ENCODE results near the gene IGFBP4.
A peak's percentile ranks its signal among the peaks of the same experiment; 100 is the strongest.

IGFBP4 gene

DNA sequence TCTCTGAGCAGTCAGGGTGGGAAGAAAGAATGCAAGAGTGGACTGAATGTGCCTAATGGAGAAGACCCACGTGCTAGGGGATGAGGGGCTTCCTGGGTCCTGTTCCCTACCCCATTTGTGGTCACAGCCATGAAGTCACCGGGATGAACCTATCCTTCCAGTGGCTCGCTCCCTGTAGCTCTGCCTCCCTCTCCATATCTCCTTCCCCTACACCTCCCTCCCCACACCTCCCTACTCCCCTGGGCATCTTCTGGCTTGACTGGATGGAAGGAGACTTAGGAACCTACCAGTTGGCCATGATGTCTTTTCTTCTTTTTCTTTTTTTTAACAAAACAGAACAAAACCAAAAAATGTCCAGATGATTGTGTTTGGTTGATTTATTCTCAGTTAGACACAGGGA is 14.1 kb downstream of the IGFBP4 start:
- DNase-seq = no peak

- DNase-seq = peak; percentile 74
These were observed 14.9 kb downstream of the IGFBP4 start for GRCh38 chr17:40457964-40458791.

DNA sequence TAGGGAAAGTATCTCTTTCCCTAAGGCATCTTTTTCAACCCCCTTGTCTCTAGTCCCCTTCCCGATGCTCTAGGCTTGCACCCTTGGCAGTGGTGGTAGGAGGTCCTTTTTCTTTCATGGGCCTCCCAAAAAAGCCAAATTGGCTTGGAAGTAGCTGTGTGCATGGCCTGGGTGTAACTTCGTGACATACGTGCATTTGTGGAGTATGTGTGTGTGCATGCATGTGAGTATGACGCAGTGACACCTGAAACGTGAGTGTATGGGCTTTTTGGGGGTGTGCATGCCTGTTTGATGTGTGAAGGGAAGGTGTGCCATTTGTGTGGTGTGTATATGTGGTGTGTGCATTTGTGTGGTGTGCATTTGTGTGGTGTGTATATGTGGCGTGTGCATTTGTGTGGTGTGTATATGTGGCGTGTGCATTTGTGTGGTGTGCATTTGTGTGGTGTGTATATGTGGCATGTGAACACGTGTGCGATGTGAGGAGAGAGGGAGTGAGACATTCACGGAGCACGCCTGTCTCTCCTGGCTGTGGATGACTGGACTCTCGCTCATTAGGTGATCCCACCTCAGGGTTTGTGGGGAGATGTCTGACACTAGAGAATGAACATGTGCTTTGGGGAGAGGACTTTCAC is 15.7 kb downstream of the IGFBP4 start:
- no peak for DNase-seq

GRCh38 chr17:40459636-40460603 is 16.7 kb downstream of the IGFBP4 start:
- no peak for DNase-seq

DNA sequence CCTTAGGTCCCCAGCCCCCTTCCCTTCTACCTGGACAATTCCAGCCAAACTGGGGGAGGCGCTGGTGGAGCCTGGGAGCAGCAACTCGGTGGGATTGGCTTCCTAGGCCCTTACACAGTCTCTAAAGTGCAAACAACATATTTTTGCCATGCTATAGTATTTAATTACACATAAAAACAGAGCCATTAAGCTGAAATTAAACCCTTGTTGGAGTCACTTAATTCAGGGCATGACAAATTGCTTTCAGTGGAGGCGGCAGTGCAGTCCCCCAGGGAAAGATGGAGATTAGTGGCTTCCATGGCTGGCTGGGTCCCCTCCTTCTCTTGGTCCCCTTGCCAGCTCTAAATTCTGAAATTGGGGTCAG is 17.3 kb downstream of the IGFBP4 start:
- no peak for DNase-seq

DNA sequence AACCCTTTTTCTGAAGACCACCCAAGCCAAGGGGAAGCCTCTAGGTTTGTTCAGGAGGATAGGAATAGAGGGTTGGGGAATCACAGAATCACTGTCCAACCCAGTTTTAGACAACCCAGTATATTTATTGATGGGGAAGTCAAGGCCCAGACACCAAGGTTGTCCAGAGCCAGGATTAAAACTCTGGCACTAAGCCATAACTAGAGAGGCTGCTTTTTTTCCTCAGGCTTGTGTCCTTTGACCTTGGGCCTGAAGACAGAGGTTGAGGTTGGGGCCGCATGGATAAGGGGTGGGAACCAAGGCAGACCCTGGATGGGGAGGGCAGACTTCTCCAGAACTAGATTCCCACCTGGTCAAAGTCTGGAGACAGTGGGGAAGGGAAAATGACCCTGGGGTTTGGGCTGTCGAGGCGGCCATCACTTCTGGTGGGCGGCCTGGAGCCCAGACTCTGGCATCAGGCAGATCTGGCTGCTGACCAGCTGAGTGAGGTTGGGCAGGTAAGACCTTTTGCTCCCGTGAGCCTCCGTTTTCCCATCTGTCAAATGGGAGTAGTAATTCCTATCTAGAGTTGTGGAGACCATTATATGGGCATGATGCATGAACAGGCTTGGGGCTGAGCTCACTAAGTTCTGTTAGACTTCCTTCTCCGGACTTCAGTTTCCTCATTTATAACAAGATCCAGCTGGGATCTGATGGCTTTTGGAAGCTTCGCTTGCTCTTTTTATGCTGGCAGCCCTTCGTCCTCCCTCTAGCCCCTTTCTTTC is 17.9 kb downstream of the IGFBP4 start:
- DNase-seq = no peak

GRCh38 chr17:40461732-40462342 is 18.6 kb downstream of the IGFBP4 start:
- DNase-seq = no peak

DNA sequence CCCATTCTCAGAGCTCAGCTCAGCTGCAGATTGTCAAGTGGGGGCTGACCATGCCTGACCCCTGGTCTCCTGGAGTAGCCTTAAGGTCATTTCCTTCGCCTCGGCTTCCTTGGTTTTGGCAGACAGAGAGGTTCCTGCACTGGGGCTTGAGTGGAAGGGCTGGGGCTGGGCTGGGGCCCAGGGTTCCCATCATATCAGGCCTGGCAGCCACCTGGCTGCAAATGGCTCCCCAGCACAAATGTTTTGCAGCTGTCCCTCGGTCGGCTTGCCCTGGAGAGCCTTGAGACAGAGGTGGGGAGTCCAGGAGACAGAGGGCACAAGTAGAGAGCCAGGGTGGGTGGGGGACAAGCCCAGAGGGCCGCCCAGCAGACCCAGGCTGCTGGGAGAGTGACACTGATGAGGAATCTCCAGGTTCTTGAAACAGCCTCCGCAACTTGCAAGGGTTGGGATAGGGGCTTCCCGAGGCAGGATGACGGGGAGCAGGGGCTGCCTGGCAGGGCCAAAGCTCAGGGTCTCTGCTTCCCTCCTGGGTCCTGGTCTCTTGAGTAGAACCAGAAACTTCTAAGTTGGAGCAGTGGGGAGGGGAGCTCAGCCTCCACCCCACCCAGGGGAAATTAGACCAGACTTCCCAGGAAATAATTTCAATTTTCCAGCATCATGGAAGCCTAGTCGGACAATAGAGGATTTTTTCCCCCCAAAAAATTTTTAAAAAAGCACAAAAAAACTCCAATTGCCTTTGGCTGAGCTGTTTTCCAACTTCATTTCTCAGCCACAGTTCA is 19.3 kb downstream of the IGFBP4 start:
- DNase-seq = no peak

- no peak for DNase-seq
These were observed 19.9 kb downstream of the IGFBP4 start for GRCh38 chr17:40463122-40463550.

GRCh38 chr17:40464392-40464855 is 21.2 kb downstream of the IGFBP4 start:
- DNase-seq = no peak

- no peak for DNase-seq
These were observed 23.2 kb downstream of the IGFBP4 start for GRCh38 chr17:40466298-40466971.

GRCh38 chr17:40467281-40467867 is 24.1 kb downstream of the IGFBP4 start:
- no peak for DNase-seq

GRCh38 chr17:40468560-40468959 is 25.3 kb downstream of the IGFBP4 start:
- DNase-seq = no peak

DNA sequence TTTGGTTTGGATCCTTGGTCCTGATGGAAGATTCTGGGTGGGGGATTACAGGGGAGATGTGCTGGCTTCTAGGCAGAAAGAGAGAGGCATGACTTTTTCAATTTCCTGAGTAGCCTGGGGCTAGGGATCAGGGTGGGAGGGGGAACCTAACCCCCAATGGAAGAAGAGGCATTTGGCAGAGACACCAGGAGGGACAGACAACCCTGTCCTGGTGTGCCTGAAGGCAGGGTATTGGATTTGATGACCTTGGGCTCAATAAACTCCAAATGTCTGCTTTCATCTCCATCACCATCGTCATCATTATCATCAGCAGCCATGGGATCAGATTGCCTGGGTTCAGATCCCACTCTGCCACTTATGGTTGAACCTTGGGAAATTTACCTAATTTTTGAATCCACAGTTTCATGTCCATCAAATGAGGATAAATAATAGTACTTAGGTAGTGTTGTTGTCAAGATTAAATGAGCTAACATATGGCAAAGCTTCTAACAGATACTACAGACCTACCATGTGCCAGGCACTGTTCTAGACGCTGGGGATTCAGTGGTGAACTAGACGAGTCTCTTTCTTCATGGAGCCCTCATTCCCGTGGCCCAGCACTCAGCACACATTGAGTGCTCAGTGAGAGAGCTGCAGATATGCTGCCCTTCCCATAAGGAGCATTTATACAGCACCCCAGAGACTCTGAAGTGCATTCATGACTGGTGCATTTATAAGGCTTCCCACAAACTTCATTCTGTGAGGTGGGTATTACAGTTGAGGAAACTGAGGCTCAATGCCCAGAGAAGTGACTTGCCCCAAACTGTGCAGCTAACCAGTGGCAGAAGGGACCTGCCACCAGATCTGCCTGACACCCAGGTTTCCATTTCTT is 26.8 kb downstream of the IGFBP4 start:
- DNase-seq = no peak

DNA sequence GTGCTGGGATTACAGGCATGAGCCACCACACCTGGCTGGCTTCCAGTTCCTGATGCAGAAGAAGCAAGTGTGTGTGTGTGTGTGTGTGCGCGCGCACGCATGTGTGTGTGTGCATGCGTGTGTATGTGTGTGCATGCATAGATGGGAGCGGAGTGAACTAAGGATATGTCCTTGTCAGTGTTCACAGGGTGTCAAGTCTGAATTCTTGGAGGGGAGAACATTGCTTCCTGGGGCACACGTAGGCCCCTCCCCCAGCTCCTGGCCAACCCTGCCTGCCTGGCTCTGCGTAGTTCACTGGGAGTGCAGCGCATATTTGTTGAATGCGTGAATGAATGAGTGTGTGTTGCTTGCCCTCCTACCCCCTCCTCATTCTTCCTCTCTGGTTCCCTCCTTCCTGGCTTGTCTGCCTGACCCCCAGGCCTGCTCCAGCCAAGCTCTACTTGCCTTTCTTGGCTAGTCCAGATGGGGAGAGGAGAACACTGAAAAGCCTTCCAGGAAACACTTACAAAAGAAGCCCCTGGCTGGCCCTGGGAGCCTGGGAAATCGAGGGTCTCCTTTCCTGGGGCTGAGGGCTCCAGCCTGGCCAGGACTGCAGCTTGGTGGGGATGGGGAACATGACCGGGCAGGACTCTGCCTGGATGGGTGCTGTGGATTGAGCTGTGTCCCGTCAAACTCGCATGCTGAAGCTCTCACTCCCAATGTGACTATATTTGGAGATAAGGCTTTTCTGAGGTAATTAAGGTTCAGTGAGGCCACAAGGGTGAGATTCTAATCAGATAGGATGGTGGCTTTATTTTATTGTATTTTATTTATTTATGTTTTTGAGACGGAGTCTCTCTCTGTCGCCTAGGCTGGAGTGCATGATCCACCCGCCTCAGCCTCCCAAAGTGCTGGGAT is 27.9 kb downstream of the IGFBP4 start:
- no peak for DNase-seq

GRCh38 chr17:40471846-40472732 is 28.8 kb downstream of the IGFBP4 start:
- DNase-seq = no peak

Measured in NCI-H446 treated with DMSO at 0.1 percent for 48 hours (cell line).